ENCODE data around the gene RNU2-63P.
"Not testable (repeated sequence)": the region's sequence is repeated elsewhere in the genome, so short reads cannot be mapped to it uniquely, and the experiment has no call there.

The RNU2-63P gene

GRCh38 chr2:88016086-88016959 is at the start of gene RNU2-63P:
TSS of gene RNU2-63P (minus strand) at chr2:88016547.
- peak; percentile 76 for DNase-seq

GRCh38 chr2:88061295-88061694 is 44.9 kb upstream of the RNU2-63P start:
- DNase-seq, result no peak

GRCh38 chr2:88060907-88061275 is 44.5 kb upstream of the RNU2-63P start:
- DNase-seq, result no peak

- DNase-seq, result peak; percentile 52
Observed at GRCh38 chr2:88059979-88060906, 43.9 kb upstream of the RNU2-63P start.

- no peak for DNase-seq
Observed at GRCh38 chr2:88058191-88058590, 41.8 kb upstream of the RNU2-63P start.

- DNase-seq, result no peak
Observed at GRCh38 chr2:88057437-88057844, 41.1 kb upstream of the RNU2-63P start.

GRCh38 chr2:88055371-88056128 is 39.2 kb upstream of the RNU2-63P start, which contains the start of gene KRCC1:
TSS of gene KRCC1 (minus strand) at chr2:88055783. CDS start at chr2:88028563, 27,220 bp downstream.
- DNase-seq, result peak; percentile 96

- DNase-seq, result peak; percentile 15
Observed at GRCh38 chr2:88054782-88055370, 38.5 kb upstream of the RNU2-63P start.

GRCh38 chr2:88053934-88054781 is 37.8 kb upstream of the RNU2-63P start:
- DNase-seq, result no peak

GRCh38 chr2:88053296-88053695 is 36.9 kb upstream of the RNU2-63P start:
- DNase-seq, result no peak

GRCh38 chr2:88051792-88052191 is 35.4 kb upstream of the RNU2-63P start:
- no peak for DNase-seq

GRCh38 chr2:88049622-88050021 is 33.3 kb upstream of the RNU2-63P start:
- DNase-seq, result no peak

- DNase-seq, result no peak
Observed at GRCh38 chr2:88048541-88048940, 32.2 kb upstream of the RNU2-63P start.

GRCh38 chr2:88045561-88045960 is 29.2 kb upstream of the RNU2-63P start:
- not testable (repeated sequence) for DNase-seq

GRCh38 chr2:88042476-88042875 is 26.1 kb upstream of the RNU2-63P start:
- DNase-seq, result no peak

- DNase-seq, result no peak
Observed at GRCh38 chr2:88038263-88039105, 22.1 kb upstream of the RNU2-63P start.

- DNase-seq, result no peak
Observed at GRCh38 chr2:88036606-88037005, 20.3 kb upstream of the RNU2-63P start.

- no peak for DNase-seq
Observed at GRCh38 chr2:88036182-88036581, 19.8 kb upstream of the RNU2-63P start.

GRCh38 chr2:88032070-88032702 is 15.8 kb upstream of the RNU2-63P start:
- DNase-seq, result no peak

- DNase-seq, result no peak
Observed at GRCh38 chr2:88028931-88029330, 12.6 kb upstream of the RNU2-63P start.

Data from activated CD4-positive, alpha-beta T cell treated with anti-CD3 and anti-CD28 coated beads, Interleukin-2, Interleukin-6, amounts not matched to agents 100 ng/mL and 50 ng/mL, durations not matched to agents 16 hours and 8 hours (primary cell).